GM12892 (cell line): Measurements from ENCODE around the gene EXOC3L4.

Source experiments
- DNase-seq: peaks from one replicate; pipeline ENCODE4 v3.0.0; 2011; ENCODE audit not compliant: insufficient read length
- FAIRE-seq: peaks from 2 replicates; lab custom pipeline; 2011; peaks lifted over from hg19 to GRCh38; lab: Jason Lieb, UNC
- POLR2A ChIP-seq: IDR thresholded peaks from 2 replicates; pipeline ENCODE4 v1.6.1; 2011; ENCODE audit warnings: low read depth, low read length, control low read depth
- POLR2AphosphoS5 ChIP-seq: IDR thresholded peaks from 2 replicates; pipeline ENCODE4 v1.6.1; 2011; ENCODE audit warnings: low read depth, low read length, control low read depth
- TAF1 ChIP-seq: IDR thresholded peaks from 2 replicates; pipeline ENCODE4 v1.6.1; 2011; ENCODE audit warnings: low read depth, mild to moderate bottlenecking, control low read depth, low read length, borderline replicate concordance

Gene EXOC3L4

GRCh38 chr14:103104654-103105452 lies 10.3 kb downstream of the EXOC3L4 start:
- DNase-seq (peak; percentile 92), FAIRE-seq (peak; percentile 99)
- no peak for TF ChIP-seq TAF1
- no peak for TF ChIP-seq POLR2A
- no peak for TF ChIP-seq POLR2AphosphoS5

GRCh38 chr14:103105580-103106150 lies 11.1 kb downstream of the EXOC3L4 start:
- TF ChIP-seq POLR2A (no peak), TAF1 (no peak), POLR2AphosphoS5 (no peak)
- no peak for DNase-seq

GRCh38 chr14:103107455-103107854 lies 12.9 kb downstream of the EXOC3L4 start:
- no peak for DNase-seq
- no peak for TF ChIP-seq POLR2AphosphoS5
- no peak for TF ChIP-seq TAF1
- TF ChIP-seq POLR2A: no peak
- FAIRE-seq: no peak

More at GRCh38 chr14:103105580-103106150, 11.1 kb downstream of the EXOC3L4 start:
- peak; percentile 86 for FAIRE-seq

GRCh38 chr14:103107941-103108748 lies 13.6 kb downstream of the EXOC3L4 start:
- FAIRE-seq (no peak), DNase-seq (no peak)
- TF ChIP-seq TAF1: no peak
- TF ChIP-seq POLR2AphosphoS5: no peak
- no peak for TF ChIP-seq POLR2A

- DNase-seq (peak; percentile 72), FAIRE-seq (peak; percentile 95)
- TF ChIP-seq POLR2A (no peak), POLR2AphosphoS5 (no peak), TAF1 (no peak)
These were observed 14.3 kb downstream of the EXOC3L4 start for GRCh38 chr14:103108749-103109207.

GRCh38 chr14:103109535-103110441 lies 15.3 kb downstream of the EXOC3L4 start:
- FAIRE-seq (no peak), DNase-seq (no peak)
- TF ChIP-seq POLR2AphosphoS5: no peak
- TF ChIP-seq TAF1: no peak
- no peak for TF ChIP-seq POLR2A

- DNase-seq (no peak), FAIRE-seq (peak; percentile 82)
- TF ChIP-seq POLR2AphosphoS5: no peak
- TF ChIP-seq TAF1: no peak
- TF ChIP-seq POLR2A: no peak
These were observed 16.2 kb downstream of the EXOC3L4 start for GRCh38 chr14:103110681-103111231.

GRCh38 chr14:103111232-103111868 lies 16.8 kb downstream of the EXOC3L4 start:
- TF ChIP-seq POLR2A (no peak), TAF1 (no peak), POLR2AphosphoS5 (no peak)
- peak; percentile 80 for FAIRE-seq
- DNase-seq: no peak

- TF ChIP-seq POLR2AphosphoS5: no peak
- FAIRE-seq: no peak
- DNase-seq: no peak
These were observed 18.1 kb downstream of the EXOC3L4 start for GRCh38 chr14:103112400-103113243.
